ENCODE results near the gene P2RX3. TPM values are rescaled to one million over a fixed set of nuclear protein-coding genes. Genes with fewer than 3 reads are reported as not detected.

Gene P2RX3
- total RNA-seq, 2 donors from 2014 or later, result not detected

DNA sequence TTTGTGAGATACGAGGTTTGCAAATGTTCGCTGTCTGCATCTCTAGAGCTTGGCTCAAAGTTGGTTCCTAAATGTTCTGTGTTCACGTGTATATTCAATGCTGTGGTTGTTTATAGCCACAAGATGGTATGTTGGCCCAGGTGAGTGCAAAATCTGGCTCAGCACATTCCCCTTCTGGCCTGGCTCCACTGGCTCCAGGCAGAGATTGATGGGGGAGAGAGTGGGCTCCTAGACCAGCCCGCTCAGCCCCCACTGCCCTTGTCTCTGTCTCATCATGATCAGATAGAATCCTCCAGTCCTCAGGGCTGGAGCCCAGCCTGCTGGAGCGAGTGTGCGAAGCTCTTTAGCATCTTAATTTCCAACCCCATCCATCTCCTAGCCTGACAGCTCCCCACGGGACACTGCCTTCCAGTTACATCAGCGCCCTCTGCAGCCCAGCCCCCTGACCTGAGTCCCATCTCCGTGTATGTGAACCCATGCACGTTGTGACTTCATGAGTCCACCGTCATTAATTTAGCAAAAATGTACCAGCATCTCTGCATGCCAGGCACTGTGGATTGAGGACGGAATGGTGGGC lies 2.0 kb downstream of the P2RX3 start:
- Mint-ChIP-seq H3K27ac (no peak overlapping the region), H3K27me3 (ENCODE audit: low read depth) (peaks cover 6% of the 10 kb centered on the region), H3K36me3 (ENCODE audit: insufficient read depth in 2 of 2) (no peaks in the 10 kb centered on the region), H3K4me1 (ENCODE audit: low read depth) (peaks cover 10% of the 10 kb centered on the region), H3K9me3 (no peaks in the 10 kb centered on the region), H3K4me3 (no peak overlapping the region)
- no peak for DNase-seq
- no peak for ATAC-seq (replicated peaks in 1 of 2)

DNA sequence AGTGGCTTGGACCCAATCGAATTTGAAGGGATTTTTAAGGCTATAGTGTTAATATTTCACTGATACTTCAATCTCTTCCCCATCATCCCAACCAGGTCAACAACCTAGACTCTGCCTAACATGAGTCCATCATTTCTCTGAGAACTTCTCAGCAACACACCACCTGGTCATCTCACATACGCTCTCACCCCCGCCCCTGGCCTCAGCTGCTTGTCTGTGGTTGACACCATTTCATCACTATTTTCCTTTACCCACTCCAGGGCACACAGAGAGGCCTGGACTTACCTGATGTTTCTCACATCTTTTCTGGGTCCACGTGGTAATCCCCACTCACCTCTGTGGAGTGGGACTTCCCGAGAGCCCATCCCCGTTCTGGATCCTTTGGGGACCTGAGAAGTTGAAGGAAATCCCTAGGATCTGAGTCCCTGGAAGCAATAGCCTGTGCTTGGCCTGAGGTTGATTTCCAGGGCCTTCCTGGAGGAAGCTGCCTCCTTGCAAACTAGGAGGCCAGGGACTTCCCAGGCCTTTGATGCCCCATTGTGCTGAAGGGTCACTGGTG lies 3.2 kb downstream of the P2RX3 start:
- no peaks in the 10 kb centered on the region for H3K9me3 Mint-ChIP-seq
- H3K27me3 Mint-ChIP-seq (ENCODE audit: low read depth), result peaks cover 6% of the 10 kb centered on the region
- ATAC-seq (replicated peaks in 1 of 2), result no peak
- H3K36me3 Mint-ChIP-seq (ENCODE audit: insufficient read depth in 2 of 2), result no peaks in the 10 kb centered on the region
- H3K4me1 Mint-ChIP-seq (ENCODE audit: low read depth), result peaks cover 12% of the 10 kb centered on the region
- DNase-seq, result no peak
- no peak overlapping the region for H3K27ac Mint-ChIP-seq
- H3K4me3 Mint-ChIP-seq, result no peak overlapping the region

GRCh38 chr11:57342702-57343101 lies 4.5 kb downstream of the P2RX3 start:
- Mint-ChIP-seq H3K4me3 (no peak overlapping the region), H3K9me3 (no peaks in the 10 kb centered on the region), H3K27me3 (ENCODE audit: low read depth) (peaks cover 6% of the 10 kb centered on the region), H3K4me1 (ENCODE audit: low read depth) (peaks cover 8% of the 10 kb centered on the region), H3K36me3 (ENCODE audit: insufficient read depth in 2 of 2) (no peaks in the 10 kb centered on the region), H3K27ac (no peak overlapping the region)
- ATAC-seq (replicated peaks in 1 of 2), result no peak
- no peak for DNase-seq

GRCh38 chr11:57343825-57344224 lies 5.7 kb downstream of the P2RX3 start:
- no peak overlapping the region for H3K4me3 Mint-ChIP-seq
- H3K27ac Mint-ChIP-seq, result no peak overlapping the region
- peaks cover 8% of the 10 kb centered on the region for H3K4me1 Mint-ChIP-seq (ENCODE audit: low read depth)
- H3K27me3 Mint-ChIP-seq (ENCODE audit: low read depth), result peaks cover 6% of the 10 kb centered on the region
- no peak for DNase-seq
- no peak for ATAC-seq (replicated peaks in 1 of 2)
- no peaks in the 10 kb centered on the region for H3K9me3 Mint-ChIP-seq
- no peaks in the 10 kb centered on the region for H3K36me3 Mint-ChIP-seq (ENCODE audit: insufficient read depth in 2 of 2)

DNA sequence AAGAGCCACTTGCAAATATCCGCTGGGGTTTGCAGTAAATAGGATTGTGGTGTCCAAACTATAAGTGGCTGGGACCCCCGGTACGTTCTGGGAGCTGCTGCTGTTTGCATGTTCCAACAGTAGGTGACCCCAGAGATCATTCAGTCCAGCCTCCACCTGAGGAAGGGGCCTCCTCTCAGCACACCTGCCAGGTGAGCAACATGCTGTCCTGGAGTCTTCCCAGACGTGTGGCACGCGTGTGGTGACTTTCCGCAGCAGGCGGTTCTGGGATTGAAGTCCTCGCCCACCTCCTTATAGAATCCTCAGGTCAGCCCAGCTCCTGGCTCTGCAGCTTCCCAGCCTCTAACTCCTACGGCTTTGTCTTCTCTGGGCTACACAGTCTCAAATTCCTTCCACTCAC lies 6.7 kb downstream of the P2RX3 start:
- Mint-ChIP-seq H3K27ac (no peak overlapping the region), H3K4me3 (no peak overlapping the region), H3K36me3 (ENCODE audit: insufficient read depth in 2 of 2) (no peaks in the 10 kb centered on the region), H3K27me3 (ENCODE audit: low read depth) (peaks cover 6% of the 10 kb centered on the region), H3K4me1 (ENCODE audit: low read depth) (peaks cover 9% of the 10 kb centered on the region), H3K9me3 (no peaks in the 10 kb centered on the region)
- DNase-seq (no peak), ATAC-seq (replicated peaks in 1 of 2) (no peak)

DNA sequence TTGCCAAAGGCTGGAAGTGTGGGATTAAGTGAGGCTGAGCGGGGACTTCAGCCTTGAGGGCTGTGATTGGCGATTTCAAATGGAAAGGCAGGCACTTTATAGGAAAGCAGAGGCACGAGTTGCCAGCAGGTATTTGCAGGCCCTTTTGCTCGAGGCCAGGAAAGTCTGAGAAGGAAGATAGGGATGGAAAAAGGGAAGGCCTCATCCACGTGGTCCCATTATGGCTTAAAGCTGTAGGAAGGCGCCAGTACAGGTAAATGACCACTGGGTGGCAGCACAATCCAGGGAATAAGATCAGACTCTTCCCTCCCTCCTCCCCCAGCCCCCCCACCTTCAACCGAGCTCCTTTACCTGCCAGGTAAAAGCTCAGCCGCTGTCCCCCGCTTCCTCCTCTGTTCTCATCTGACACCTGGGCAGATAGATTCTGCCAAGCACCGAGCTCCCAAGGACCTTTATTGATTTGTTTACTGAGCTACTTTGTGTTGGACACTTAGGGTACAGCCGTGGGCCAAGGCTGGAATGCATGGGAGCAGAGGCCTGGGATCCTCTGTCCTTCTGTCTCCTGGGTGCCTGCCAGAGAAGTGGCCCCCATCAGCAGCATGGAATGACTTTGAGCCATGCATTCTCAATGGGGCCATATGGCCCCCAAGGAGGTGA lies 7.5 kb downstream of the P2RX3 start:
- Mint-ChIP-seq H3K4me3 (no peak overlapping the region), H3K9me3 (no peaks in the 10 kb centered on the region)
- peak; percentile 69 to 71 for DNase-seq

DNA sequence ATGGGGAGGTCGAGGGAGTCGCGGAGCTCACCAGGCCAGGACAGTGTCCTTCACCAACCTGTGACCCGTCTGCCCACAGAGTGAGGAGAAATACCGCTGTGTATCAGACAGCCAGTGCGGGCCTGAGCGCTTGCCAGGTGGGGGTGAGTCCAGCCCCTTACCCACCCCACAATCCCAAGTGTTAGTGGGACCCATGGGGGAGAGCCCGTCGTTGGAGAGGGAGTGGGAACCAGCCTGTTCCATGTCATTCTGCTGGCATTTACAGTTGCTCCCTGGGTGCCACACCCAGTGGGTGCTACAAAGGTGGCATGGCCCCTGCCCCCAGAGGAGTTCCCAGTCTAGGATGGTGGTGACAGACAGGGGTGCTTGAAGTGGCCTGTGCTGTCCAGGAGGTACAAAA lies 9.2 kb downstream of the P2RX3 start:
- Mint-ChIP-seq H3K4me1 (ENCODE audit: low read depth) (peaks cover 13% of the 10 kb centered on the region), H3K9me3 (peaks cover 0 to 4% of the 10 kb centered on the region in 2 donors), H3K4me3 (no peak overlapping the region), H3K27me3 (ENCODE audit: low read depth) (no peaks in the 10 kb centered on the region), H3K27ac (no peak overlapping the region), H3K36me3 (ENCODE audit: insufficient read depth in 2 of 2) (peaks cover 3 to 6% of the 10 kb centered on the region in 2 donors)
- DNase-seq, result no peak
- ATAC-seq (replicated peaks in 1 of 2), result no peak

More for the DNA sequence above, 7.5 kb downstream of the P2RX3 start:
- Mint-ChIP-seq H3K4me1 (ENCODE audit: low read depth) (peaks cover 13% of the 10 kb centered on the region), H3K27me3 (ENCODE audit: low read depth) (peaks cover 2% of the 10 kb centered on the region), H3K36me3 (ENCODE audit: insufficient read depth in 2 of 2) (no peaks in the 10 kb centered on the region), H3K27ac (no peak overlapping the region)
- ATAC-seq (replicated peaks in 1 of 2), result peak; percentile 78

DNA sequence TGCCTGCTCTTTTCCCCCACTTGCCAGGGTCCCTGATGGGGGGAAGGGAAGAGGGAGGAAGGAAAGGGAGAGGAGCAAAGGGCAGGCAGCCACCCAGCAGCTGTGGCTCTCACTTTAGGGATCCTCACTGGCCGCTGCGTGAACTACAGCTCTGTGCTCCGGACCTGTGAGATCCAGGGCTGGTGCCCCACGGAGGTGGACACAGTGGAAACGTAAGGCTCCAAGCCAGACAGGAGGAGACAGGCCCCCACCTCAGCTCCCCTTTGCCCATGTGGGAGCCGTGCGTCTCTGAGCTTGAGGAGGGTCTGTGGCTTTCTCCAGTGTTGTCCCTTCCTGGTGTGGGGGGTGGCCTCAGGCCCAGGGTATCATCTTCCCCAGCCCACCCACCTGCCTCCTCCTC lies 9.9 kb downstream of the P2RX3 start:
- no peak overlapping the region for H3K27ac Mint-ChIP-seq
- H3K27me3 Mint-ChIP-seq (ENCODE audit: low read depth), result no peaks in the 10 kb centered on the region
- H3K4me1 Mint-ChIP-seq (ENCODE audit: low read depth), result peaks cover 13% of the 10 kb centered on the region
- ATAC-seq (replicated peaks in 1 of 2), result no peak
- peaks cover 0 to 4% of the 10 kb centered on the region in 2 donors for H3K9me3 Mint-ChIP-seq
- H3K4me3 Mint-ChIP-seq, result no peak overlapping the region
- peaks cover 3 to 6% of the 10 kb centered on the region in 2 donors for H3K36me3 Mint-ChIP-seq (ENCODE audit: insufficient read depth in 2 of 2)
- DNase-seq, result no peak

DNA sequence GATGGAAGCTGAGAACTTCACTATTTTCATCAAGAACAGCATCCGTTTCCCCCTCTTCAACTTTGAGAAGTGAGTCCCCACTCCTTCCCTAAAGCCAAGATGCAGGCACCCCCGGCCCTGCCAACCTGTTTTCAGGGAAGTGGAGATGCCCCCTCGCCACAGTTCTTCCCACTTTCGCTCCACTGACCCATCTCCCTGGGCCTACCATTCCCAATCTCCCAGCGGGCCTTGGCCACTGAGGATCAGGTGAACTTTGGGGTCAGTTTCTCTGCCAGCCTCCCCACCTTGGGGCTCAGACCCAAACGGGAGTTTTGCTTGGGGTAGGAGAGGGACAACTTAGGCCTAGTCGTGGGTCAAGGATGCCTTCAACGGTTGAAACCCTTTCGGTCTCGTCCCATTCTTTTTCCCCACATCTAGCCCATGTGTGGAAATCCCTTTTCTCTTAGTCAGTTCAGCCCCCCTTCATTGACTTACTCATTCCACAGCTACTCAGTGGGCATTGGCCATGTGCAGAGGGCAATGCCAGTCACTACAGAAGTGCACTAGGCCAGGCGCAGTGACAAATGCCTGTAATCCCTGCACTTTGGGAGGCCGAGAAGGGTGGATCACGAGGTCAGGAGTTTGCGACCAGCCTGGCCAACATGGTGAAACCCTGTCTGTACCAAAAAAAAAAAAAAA lies 10.6 kb downstream of the P2RX3 start:
- Mint-ChIP-seq H3K27me3 (ENCODE audit: low read depth) (no peaks in the 10 kb centered on the region), H3K4me1 (ENCODE audit: low read depth) (peaks cover 13% of the 10 kb centered on the region), H3K9me3 (peaks cover 0 to 4% of the 10 kb centered on the region in 2 donors), H3K27ac (no peak overlapping the region), H3K4me3 (no peak overlapping the region), H3K36me3 (ENCODE audit: insufficient read depth in 2 of 2) (peaks cover 3 to 6% of the 10 kb centered on the region in 2 donors)
- ATAC-seq (replicated peaks in 1 of 2), result no peak
- DNase-seq, result no peak

DNA sequence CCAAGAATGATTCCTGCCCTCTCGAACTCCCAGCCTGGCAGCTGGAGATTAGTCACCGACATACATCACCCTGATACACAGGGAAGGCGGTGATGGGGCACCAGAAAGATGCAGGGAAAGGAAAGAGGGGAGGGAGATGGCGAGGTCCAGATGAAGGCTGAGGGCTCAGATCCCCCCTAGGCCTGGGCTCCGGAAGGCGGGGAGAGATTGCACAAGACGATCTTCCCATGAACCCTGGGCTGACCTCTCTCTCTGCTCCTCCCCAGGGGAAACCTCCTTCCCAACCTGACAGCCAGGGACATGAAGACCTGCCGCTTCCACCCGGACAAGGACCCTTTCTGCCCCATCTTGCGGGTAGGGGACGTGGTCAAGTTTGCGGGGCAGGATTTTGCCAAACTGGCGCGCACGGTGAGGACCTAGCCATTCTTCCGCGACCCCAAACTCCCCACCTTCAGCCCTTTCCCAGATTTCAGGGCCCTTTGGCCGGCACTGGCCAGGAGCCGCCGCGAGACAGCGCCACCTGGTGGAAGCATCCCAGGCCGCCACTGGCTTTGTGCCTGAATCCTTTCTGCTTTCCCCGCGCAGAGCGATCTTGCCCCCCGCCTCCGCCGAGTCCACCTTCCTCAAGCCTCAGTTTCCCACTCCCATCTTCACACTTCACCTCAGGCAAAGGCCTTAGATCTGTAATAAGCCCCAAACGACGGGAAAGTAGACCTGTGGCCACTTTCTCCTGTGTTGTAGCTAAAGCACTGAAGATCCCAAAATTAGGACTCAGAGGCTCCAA lies 11.5 kb downstream of the P2RX3 start:
- Mint-ChIP-seq H3K27ac (no peak overlapping the region), H3K36me3 (ENCODE audit: insufficient read depth in 2 of 2) (peaks cover 3 to 6% of the 10 kb centered on the region in 2 donors), H3K27me3 (ENCODE audit: low read depth) (peaks cover 9% of the 10 kb centered on the region), H3K9me3 (peaks cover 0 to 4% of the 10 kb centered on the region in 2 donors), H3K4me3 (no peak overlapping the region), H3K4me1 (ENCODE audit: low read depth) (peaks cover 13% of the 10 kb centered on the region)
- DNase-seq, result peak; percentile 70 to 76
- peak; percentile 56 to 67 for ATAC-seq (replicated peaks in 1 of 2)

DNA sequence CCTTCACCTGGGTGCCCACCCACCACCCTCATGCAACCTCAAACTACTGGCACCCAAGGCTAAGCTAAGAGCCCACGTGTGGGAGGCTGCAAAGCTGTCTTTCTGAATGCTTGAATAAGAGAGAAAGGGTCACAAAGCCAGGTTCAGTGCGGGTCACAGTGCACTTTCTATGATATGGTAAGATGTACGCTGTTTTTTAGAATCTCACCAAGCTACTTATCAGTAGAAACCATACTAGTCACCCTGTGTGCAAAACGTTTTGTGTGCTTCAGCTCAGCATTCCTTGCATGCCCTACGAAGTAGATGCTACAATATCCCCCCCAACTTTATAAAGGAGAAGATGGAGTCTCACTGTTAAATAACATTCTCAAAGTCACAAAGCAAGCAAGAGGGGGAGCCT lies 14.9 kb downstream of the P2RX3 start:
- DNase-seq, result no peak
- Mint-ChIP-seq H3K27ac (no peak overlapping the region), H3K4me1 (ENCODE audit: low read depth) (peaks cover 5% of the 10 kb centered on the region), H3K4me3 (no peak overlapping the region), H3K36me3 (ENCODE audit: insufficient read depth in 2 of 2) (peaks cover 3 to 6% of the 10 kb centered on the region in 2 donors), H3K9me3 (peaks cover 0 to 4% of the 10 kb centered on the region in 2 donors), H3K27me3 (ENCODE audit: low read depth) (peaks cover 12% of the 10 kb centered on the region)
- ATAC-seq (replicated peaks in 1 of 2), result no peak

GRCh38 chr11:57353446-57353845 lies 15.3 kb downstream of the P2RX3 start:
- peaks cover 0 to 4% of the 10 kb centered on the region in 2 donors for H3K9me3 Mint-ChIP-seq
- H3K27me3 Mint-ChIP-seq (ENCODE audit: low read depth), result peaks cover 12% of the 10 kb centered on the region
- DNase-seq (no peak), ATAC-seq (replicated peaks in 1 of 2) (no peak)
- no peak overlapping the region for H3K4me3 Mint-ChIP-seq
- peaks cover 5% of the 10 kb centered on the region for H3K4me1 Mint-ChIP-seq (ENCODE audit: low read depth)
- peaks cover 3 to 6% of the 10 kb centered on the region in 2 donors for H3K36me3 Mint-ChIP-seq (ENCODE audit: insufficient read depth in 2 of 2)
- no peak overlapping the region for H3K27ac Mint-ChIP-seq

DNA sequence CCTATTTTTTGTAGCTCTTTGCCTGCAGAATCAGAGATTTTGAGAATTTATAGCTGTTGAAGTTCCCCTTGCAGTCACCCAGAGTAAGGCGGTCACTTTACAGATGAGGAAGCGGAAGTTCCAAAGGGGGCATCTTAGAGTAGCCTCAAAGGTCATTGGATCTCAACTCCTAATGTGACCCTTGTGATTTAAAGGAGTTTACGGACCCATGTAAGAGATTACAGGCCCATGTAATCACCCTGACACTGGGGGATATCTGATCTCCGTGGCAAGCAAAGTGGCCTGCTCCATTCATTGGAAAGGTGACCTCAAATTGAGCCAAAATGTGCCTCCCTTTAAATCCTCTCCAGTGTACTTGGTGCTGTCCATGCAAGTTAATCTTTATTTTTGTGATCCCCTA lies 15.7 kb downstream of the P2RX3 start:
- DNase-seq, result no peak
- Mint-ChIP-seq H3K27ac (no peak overlapping the region), H3K4me1 (ENCODE audit: low read depth) (peaks cover 5% of the 10 kb centered on the region)

More for the DNA sequence above, 15.7 kb downstream of the P2RX3 start:
- Mint-ChIP-seq H3K4me3 (no peak overlapping the region), H3K36me3 (ENCODE audit: insufficient read depth in 2 of 2) (peaks cover 3 to 6% of the 10 kb centered on the region in 2 donors), H3K9me3 (peaks cover 0 to 4% of the 10 kb centered on the region in 2 donors), H3K27me3 (ENCODE audit: low read depth) (peaks cover 12% of the 10 kb centered on the region)
- no peak for ATAC-seq (replicated peaks in 1 of 2)
